ENCODE results near the gene MTMR10. TPM values are rescaled to one million over a fixed set of nuclear protein-coding genes. Genes with fewer than 3 reads are reported as not detected.

MTMR10 gene
- total RNA-seq, 1 experiment from 2014 or later: 19.5 TPM

GRCh38 chr15:30973379-30973778, 18.0 kb downstream of the MTMR10 start:
- ChIA-PET POLR2A (no interaction called here), CTCF (no interaction called here)
- intact Hi-C loops (cut with micrococcal nuclease; ENCODE audit: unreplicated experiment) (no loop called here), in situ Hi-C loops (cut with HindIII; ENCODE audit: low pct_unique_long_range_greater_than_20kb, low sequenced_read_pairs) (no loop called here)
- ATAC-seq (no peak), DNase-seq (ENCODE audit: low read depth, low spot score) (no peak)
- TF ChIP-seq SIN3A (IDR thresholded peaks at IDR 0.05; ENCODE audit: borderline replicate concordance, insufficient read depth, low read depth, low read length) (no peak), TCF7L2 (IDR thresholded peaks at IDR 0.05; ENCODE audit: low read depth, low read length) (no peak), CTCF (IDR thresholded peaks at IDR 0.05) (no peak), POLR2AphosphoS5 (IDR thresholded peaks at IDR 0.05; ENCODE audit: low read depth, low read length) (no peak)
- TF ChIP-seq, protein P1, sequence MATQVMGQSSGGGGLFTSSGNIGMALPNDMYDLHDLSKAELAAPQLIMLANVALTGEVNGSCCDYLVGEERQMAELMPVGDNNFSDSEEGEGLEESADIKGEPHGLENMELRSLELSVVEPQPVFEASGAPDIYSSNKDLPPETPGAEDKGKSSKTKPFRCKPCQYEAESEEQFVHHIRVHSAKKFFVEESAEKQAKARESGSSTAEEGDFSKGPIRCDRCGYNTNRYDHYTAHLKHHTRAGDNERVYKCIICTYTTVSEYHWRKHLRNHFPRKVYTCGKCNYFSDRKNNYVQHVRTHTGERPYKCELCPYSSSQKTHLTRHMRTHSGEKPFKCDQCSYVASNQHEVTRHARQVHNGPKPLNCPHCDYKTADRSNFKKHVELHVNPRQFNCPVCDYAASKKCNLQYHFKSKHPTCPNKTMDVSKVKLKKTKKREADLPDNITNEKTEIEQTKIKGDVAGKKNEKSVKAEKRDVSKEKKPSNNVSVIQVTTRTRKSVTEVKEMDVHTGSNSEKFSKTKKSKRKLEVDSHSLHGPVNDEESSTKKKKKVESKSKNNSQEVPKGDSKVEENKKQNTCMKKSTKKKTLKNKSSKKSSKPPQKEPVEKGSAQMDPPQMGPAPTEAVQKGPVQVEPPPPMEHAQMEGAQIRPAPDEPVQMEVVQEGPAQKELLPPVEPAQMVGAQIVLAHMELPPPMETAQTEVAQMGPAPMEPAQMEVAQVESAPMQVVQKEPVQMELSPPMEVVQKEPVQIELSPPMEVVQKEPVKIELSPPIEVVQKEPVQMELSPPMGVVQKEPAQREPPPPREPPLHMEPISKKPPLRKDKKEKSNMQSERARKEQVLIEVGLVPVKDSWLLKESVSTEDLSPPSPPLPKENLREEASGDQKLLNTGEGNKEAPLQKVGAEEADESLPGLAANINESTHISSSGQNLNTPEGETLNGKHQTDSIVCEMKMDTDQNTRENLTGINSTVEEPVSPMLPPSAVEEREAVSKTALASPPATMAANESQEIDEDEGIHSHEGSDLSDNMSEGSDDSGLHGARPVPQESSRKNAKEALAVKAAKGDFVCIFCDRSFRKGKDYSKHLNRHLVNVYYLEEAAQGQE (IDR thresholded peaks at IDR 0.05; ENCODE audit: insufficient read depth in 1 of 2, low read depth in 2 of 2, low read length in 1 of 2): no peak
- no TSS peak for BruUV-seq (replicated peaks)
- Histone ChIP-seq H3K4me1 (ENCODE audit: control insufficient read depth, insufficient read depth, low read length) (no peaks in the 10 kb centered on the region), H3K27ac (ENCODE audit: low read length) (no peak overlapping the region), H3K4me3 (ENCODE audit: low read depth in 2 of 2, low read length in 2 of 2) (no peak overlapping the region), H3K36me3 (ENCODE audit: control insufficient read depth, insufficient read depth, low read length) (peaks cover 7% of the 10 kb centered on the region; the same call in 1 of the 2 replicates), H3K9me3 (ENCODE audit: control insufficient read depth, insufficient read depth, low read depth, low read length) (no peaks in the 10 kb centered on the region), H3K27me3 (ENCODE audit: control insufficient read depth, insufficient read depth, low read length) (no peaks in the 10 kb centered on the region)

DNA sequence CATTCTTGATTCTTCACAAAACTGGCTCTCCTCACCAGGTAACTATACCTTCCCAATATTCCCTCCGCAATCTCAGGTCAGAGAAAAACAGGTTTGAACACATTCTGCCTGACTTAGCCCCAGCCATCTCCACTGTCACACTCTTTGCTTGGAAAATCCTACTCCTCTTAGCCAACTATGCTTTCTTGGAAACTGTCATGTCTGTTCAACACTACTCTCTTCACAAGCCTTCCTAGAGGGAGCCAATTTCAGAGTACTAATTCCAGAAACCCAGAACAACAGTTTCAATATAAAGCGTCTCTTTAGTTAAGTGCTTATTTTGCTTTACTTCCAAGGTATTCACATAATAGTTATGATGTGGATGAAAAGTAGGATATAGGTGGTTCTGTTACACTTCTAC, 21.7 kb downstream of the MTMR10 start:
- BruUV-seq (replicated peaks): no TSS peak
- no peak for ATAC-seq
- no peak for DNase-seq (ENCODE audit: low read depth, low spot score)
- intact Hi-C loops (cut with micrococcal nuclease; ENCODE audit: unreplicated experiment) (no loop called here), in situ Hi-C loops (cut with HindIII; ENCODE audit: low pct_unique_long_range_greater_than_20kb, low sequenced_read_pairs) (no loop called here)
- ChIA-PET POLR2A (interaction anchor here (0.6 kb wide), 1 partner anchor 141 kb away, joined by 3 read pairs; no protein-coding TSS in a partner anchor), CTCF (no interaction called here)
- Histone ChIP-seq H3K9me3 (ENCODE audit: control insufficient read depth, insufficient read depth, low read depth, low read length) (no peaks in the 10 kb centered on the region), H3K27me3 (ENCODE audit: control insufficient read depth, insufficient read depth, low read length) (no peaks in the 10 kb centered on the region), H3K27ac (ENCODE audit: low read length) (no peak overlapping the region), H3K36me3 (ENCODE audit: control insufficient read depth, insufficient read depth, low read length) (peaks cover 10% of the 10 kb centered on the region), H3K4me3 (ENCODE audit: low read depth in 2 of 2, low read length in 2 of 2) (no peak overlapping the region), H3K4me1 (ENCODE audit: control insufficient read depth, insufficient read depth, low read length) (no peaks in the 10 kb centered on the region)
- TF ChIP-seq SIN3A (IDR thresholded peaks at IDR 0.05; ENCODE audit: borderline replicate concordance, insufficient read depth, low read depth, low read length): no peak

- Histone ChIP-seq H3K27ac (ENCODE audit: low read length) (no peak overlapping the region), H3K27me3 (ENCODE audit: control insufficient read depth, insufficient read depth, low read length) (no peaks in the 10 kb centered on the region), H3K4me1 (ENCODE audit: control insufficient read depth, insufficient read depth, low read length) (no peaks in the 10 kb centered on the region), H3K4me3 (ENCODE audit: low read depth in 2 of 2, low read length in 2 of 2) (no peak overlapping the region), H3K36me3 (ENCODE audit: control insufficient read depth, insufficient read depth, low read length) (peaks cover 11% of the 10 kb centered on the region), H3K9me3 (ENCODE audit: control insufficient read depth, insufficient read depth, low read depth, low read length) (no peaks in the 10 kb centered on the region)
- no TSS peak for BruUV-seq (replicated peaks)
- ChIA-PET CTCF (no interaction called here), POLR2A (interaction anchor here (0.5 kb wide), 1 partner anchor 1301 kb away, joined by 6 read pairs; no protein-coding TSS in a partner anchor)
- in situ Hi-C loops (cut with HindIII; ENCODE audit: low pct_unique_long_range_greater_than_20kb, low sequenced_read_pairs) (no loop called here), intact Hi-C loops (cut with micrococcal nuclease; ENCODE audit: unreplicated experiment) (no loop called here)
- TF ChIP-seq, protein P1 (IDR thresholded peaks at IDR 0.05; ENCODE audit: insufficient read depth in 1 of 2, low read depth in 2 of 2, low read length in 1 of 2): no peak
- TF ChIP-seq TCF7L2 (IDR thresholded peaks at IDR 0.05; ENCODE audit: low read depth, low read length) (no peak), POLR2AphosphoS5 (IDR thresholded peaks at IDR 0.05; ENCODE audit: low read depth, low read length) (no peak), SIN3A (IDR thresholded peaks at IDR 0.05; ENCODE audit: borderline replicate concordance, insufficient read depth, low read depth, low read length) (no peak), CTCF (IDR thresholded peaks at IDR 0.05) (no peak)
- ATAC-seq (no peak), DNase-seq (ENCODE audit: low read depth, low spot score) (no peak)
Observed at GRCh38 chr15:30963681-30964080, 27.7 kb downstream of the MTMR10 start.

Measured in Panc1 (cell line).